ENCODE results near the gene CRACR2A. TPM values are rescaled to one million over a fixed set of nuclear protein-coding genes. Genes with fewer than 3 reads are reported as not detected.

The CRACR2A gene
- total RNA-seq (ENCODE audit: unreplicated experiment): 6.5 TPM
- long read RNA-seq, partial matches to known transcripts: 0 of 2 reads
- long read RNA-seq, other reads (novel, unspliced or antisense): 2 of 2 reads

- H3K36me3 Mint-ChIP-seq (ENCODE audit: low read depth, unreplicated experiment): no peaks in the 10 kb centered on the region
- peaks cover 17% of the 10 kb centered on the region for H3K4me1 Mint-ChIP-seq (ENCODE audit: unreplicated experiment)
- H3K9me3 Mint-ChIP-seq (ENCODE audit: unreplicated experiment): no peaks in the 10 kb centered on the region
- H3K4me3 Mint-ChIP-seq (ENCODE audit: unreplicated experiment): peak within 1 kb of the TSS; percentile 78
- peak; percentile 71 for TF ChIP-seq CTCF (IDR thresholded peaks at IDR 0.05; ENCODE audit: unreplicated experiment)
- H3K27me3 Mint-ChIP-seq (ENCODE audit: unreplicated experiment): peaks cover 7% of the 10 kb centered on the region
- peak; percentile 86 for DNase-seq (ENCODE audit: low spot score)
- peak within 1 kb of the TSS; percentile 57 for H3K27ac Mint-ChIP-seq (ENCODE audit: unreplicated experiment)
These were observed at the start of gene CRACR2A for GRCh38 chr12:3752741-3753486. Gene CRACR2A (minus strand): TSS chr12:3753109. CDS start chr12:3696999, 56,110 bp downstream.

- Mint-ChIP-seq H3K4me1 (ENCODE audit: unreplicated experiment) (no peaks in the 10 kb centered on the region), H3K36me3 (ENCODE audit: low read depth, unreplicated experiment) (no peaks in the 10 kb centered on the region), H3K9me3 (ENCODE audit: unreplicated experiment) (no peaks in the 10 kb centered on the region), H3K4me3 (ENCODE audit: unreplicated experiment) (no peak overlapping the region), H3K27me3 (ENCODE audit: unreplicated experiment) (peaks cover 1% of the 10 kb centered on the region), H3K27ac (ENCODE audit: unreplicated experiment) (no peak overlapping the region)
- TF ChIP-seq CTCF (IDR thresholded peaks at IDR 0.05; ENCODE audit: unreplicated experiment): no peak
- no peak for DNase-seq (ENCODE audit: low spot score)
These were observed 44.7 kb upstream of the CRACR2A start for GRCh38 chr12:3797531-3798048.

GRCh38 chr12:3795492-3796133 is 42.7 kb upstream of the CRACR2A start:
- no peak overlapping the region for H3K4me3 Mint-ChIP-seq (ENCODE audit: unreplicated experiment)
- no peak overlapping the region for H3K27ac Mint-ChIP-seq (ENCODE audit: unreplicated experiment)
- TF ChIP-seq CTCF (IDR thresholded peaks at IDR 0.05; ENCODE audit: unreplicated experiment): no peak
- H3K27me3 Mint-ChIP-seq (ENCODE audit: unreplicated experiment): peaks cover 1% of the 10 kb centered on the region
- no peaks in the 10 kb centered on the region for H3K9me3 Mint-ChIP-seq (ENCODE audit: unreplicated experiment)
- no peak for DNase-seq (ENCODE audit: low spot score)
- H3K4me1 Mint-ChIP-seq (ENCODE audit: unreplicated experiment): no peaks in the 10 kb centered on the region
- no peaks in the 10 kb centered on the region for H3K36me3 Mint-ChIP-seq (ENCODE audit: low read depth, unreplicated experiment)

- no peak for DNase-seq (ENCODE audit: low spot score)
- no peak for TF ChIP-seq CTCF (IDR thresholded peaks at IDR 0.05; ENCODE audit: unreplicated experiment)
- H3K4me1 Mint-ChIP-seq (ENCODE audit: unreplicated experiment): no peaks in the 10 kb centered on the region
- no peak overlapping the region for H3K27ac Mint-ChIP-seq (ENCODE audit: unreplicated experiment)
- H3K36me3 Mint-ChIP-seq (ENCODE audit: low read depth, unreplicated experiment): no peaks in the 10 kb centered on the region
- H3K4me3 Mint-ChIP-seq (ENCODE audit: unreplicated experiment): no peak overlapping the region
- H3K27me3 Mint-ChIP-seq (ENCODE audit: unreplicated experiment): peaks cover 1% of the 10 kb centered on the region
- H3K9me3 Mint-ChIP-seq (ENCODE audit: unreplicated experiment): no peaks in the 10 kb centered on the region
These were observed 42.2 kb upstream of the CRACR2A start for GRCh38 chr12:3795066-3795465.

Measured in endothelial cell (in vitro differentiated cells).